GM19328 (cell line): Measurements from ENCODE around the gene NAP1L4.

ENCODE experiments used
- ATAC-seq: cut with Tn5 transposase; IDR thresholded peaks from one replicate; pipeline ENCODE4 v1.9.1; 2021; ENCODE audit warnings: mild to moderate bottlenecking, moderate library complexity; ENCODE audit not compliant: unreplicated experiment

Gene NAP1L4

GRCh38 chr11:3011891-3012885 is 20.1 kb upstream of the NAP1L4 start:
- ATAC-seq = no peak

GRCh38 chr11:3010521-3011275 is 18.6 kb upstream of the NAP1L4 start:
- ATAC-seq = no peak

- no peak for ATAC-seq
Observed at GRCh38 chr11:3010004-3010403, 17.9 kb upstream of the NAP1L4 start.

- no peak for ATAC-seq
Observed at GRCh38 chr11:3009481-3009880, 17.4 kb upstream of the NAP1L4 start.

- ATAC-seq = no peak
Observed at GRCh38 chr11:3008746-3009336, 16.7 kb upstream of the NAP1L4 start.

GRCh38 chr11:3007404-3008010 is 15.4 kb upstream of the NAP1L4 start:
- ATAC-seq = no peak

GRCh38 chr11:3006505-3007260 is 14.6 kb upstream of the NAP1L4 start:
- no peak for ATAC-seq

- no peak for ATAC-seq
Observed at GRCh38 chr11:3004481-3004880, 12.4 kb upstream of the NAP1L4 start.

- no peak for ATAC-seq
Observed at GRCh38 chr11:3003396-3004231, 11.5 kb upstream of the NAP1L4 start.

GRCh38 chr11:3002871-3003270 is 10.7 kb upstream of the NAP1L4 start:
- ATAC-seq = no peak

GRCh38 chr11:3002351-3002861 is 10.3 kb upstream of the NAP1L4 start:
- no peak for ATAC-seq

- ATAC-seq = no peak
Observed at GRCh38 chr11:3001496-3001895, 9.4 kb upstream of the NAP1L4 start.

GRCh38 chr11:3000032-3000961 is 8.2 kb upstream of the NAP1L4 start:
- no peak for ATAC-seq

- ATAC-seq = no peak
Observed at GRCh38 chr11:2999464-2999998, 7.4 kb upstream of the NAP1L4 start.

- no peak for ATAC-seq
Observed at GRCh38 chr11:2998073-2998850, 6.1 kb upstream of the NAP1L4 start.

- no peak for ATAC-seq
Observed at GRCh38 chr11:2997406-2997805, 5.3 kb upstream of the NAP1L4 start.

GRCh38 chr11:2996976-2997375 is 4.8 kb upstream of the NAP1L4 start:
- no peak for ATAC-seq
